ENCODE data around the gene BTBD6.

Gene BTBD6

DNA sequence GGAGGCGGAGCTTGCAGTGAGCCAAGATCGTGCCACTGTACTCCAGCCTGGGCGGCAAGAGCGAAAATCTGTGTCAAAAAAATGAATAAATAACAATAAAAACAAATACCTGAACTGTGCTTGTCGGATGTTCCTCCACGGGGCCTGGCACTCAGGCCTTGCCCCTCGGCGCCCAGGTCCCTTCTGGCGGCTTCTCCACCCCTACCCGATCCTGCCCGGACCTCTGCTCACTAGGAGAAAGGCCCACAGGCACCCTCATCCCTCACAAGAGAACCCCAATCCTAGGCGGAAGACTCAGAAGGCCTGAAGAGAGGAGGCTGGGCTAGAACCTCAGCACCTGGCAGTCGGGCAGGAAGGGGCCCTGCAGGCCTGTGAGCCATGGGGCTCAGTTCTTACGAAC lies 21.0 kb upstream of the BTBD6 start:
- in situ Hi-C loops (cut with HindIII; ENCODE audit: low sequenced_read_pairs): no loop called here
- TF ChIP-seq, protein P1, sequence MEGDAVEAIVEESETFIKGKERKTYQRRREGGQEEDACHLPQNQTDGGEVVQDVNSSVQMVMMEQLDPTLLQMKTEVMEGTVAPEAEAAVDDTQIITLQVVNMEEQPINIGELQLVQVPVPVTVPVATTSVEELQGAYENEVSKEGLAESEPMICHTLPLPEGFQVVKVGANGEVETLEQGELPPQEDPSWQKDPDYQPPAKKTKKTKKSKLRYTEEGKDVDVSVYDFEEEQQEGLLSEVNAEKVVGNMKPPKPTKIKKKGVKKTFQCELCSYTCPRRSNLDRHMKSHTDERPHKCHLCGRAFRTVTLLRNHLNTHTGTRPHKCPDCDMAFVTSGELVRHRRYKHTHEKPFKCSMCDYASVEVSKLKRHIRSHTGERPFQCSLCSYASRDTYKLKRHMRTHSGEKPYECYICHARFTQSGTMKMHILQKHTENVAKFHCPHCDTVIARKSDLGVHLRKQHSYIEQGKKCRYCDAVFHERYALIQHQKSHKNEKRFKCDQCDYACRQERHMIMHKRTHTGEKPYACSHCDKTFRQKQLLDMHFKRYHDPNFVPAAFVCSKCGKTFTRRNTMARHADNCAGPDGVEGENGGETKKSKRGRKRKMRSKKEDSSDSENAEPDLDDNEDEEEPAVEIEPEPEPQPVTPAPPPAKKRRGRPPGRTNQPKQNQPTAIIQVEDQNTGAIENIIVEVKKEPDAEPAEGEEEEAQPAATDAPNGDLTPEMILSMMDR (IDR thresholded peaks at IDR 0.05; ENCODE audit: low read depth, low read length, missing control alignments): no peak
- DNase-seq (ENCODE audit: low read depth): no peak
- H3K4me3 ChIP-seq (ENCODE audit: low read depth, low read length): no peak overlapping the region

DNA sequence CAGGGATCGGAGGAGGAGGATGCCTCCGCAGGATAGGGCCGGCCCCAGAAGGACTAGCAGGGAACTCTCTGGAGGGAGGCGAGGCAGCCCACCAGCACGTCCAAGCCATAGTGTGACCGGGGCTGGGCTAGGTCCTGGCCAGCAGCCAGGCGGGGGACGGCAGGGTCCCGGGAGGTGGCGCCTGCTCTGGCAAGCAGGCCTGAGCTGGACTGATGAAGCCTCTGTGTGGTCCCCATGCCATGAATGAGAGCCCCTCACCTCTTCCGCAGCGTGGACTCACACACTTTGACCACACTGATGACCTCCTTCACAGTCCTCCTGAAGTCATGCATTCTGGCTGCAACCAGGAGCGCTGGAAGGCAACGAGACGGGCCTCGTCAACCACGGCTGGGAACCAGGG lies 19.8 kb upstream of the BTBD6 start:
- TF ChIP-seq, protein P1 (IDR thresholded peaks at IDR 0.05; ENCODE audit: low read depth, low read length, missing control alignments): no peak
- H3K4me3 ChIP-seq (ENCODE audit: low read depth, low read length): no peak overlapping the region
- in situ Hi-C loops (cut with HindIII; ENCODE audit: low sequenced_read_pairs): no loop called here
- no peak for DNase-seq (ENCODE audit: low read depth)

DNA sequence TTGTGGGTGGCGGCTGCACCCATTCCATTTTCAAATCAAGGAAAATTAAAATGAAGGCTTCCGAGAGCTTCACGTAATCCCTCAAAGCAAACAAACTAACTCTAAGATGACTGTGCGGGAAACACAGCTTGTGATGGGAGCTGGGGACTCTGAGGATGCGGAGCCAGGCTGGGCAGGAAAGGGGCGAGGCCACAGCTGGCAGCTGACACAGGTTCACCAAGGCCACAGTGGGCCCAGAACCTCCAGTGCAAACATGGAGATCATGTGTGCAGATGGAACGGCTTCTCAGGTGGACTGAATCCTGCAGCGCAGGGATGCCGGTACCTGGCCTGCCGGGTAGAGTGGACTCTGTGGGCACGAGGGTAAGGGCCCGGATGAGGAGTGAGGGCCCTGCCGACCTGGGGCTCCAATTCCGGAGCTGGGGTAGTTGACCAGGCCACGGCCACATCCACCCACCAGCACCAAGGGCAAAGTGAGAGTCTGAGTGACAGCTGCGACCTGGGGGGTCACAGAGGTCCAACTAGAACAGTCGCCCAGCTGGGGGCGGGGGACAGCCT lies 19.2 kb upstream of the BTBD6 start:
- DNase-seq (ENCODE audit: low read depth): no peak
- TF ChIP-seq, protein P1 (IDR thresholded peaks at IDR 0.05; ENCODE audit: low read depth, low read length, missing control alignments): no peak
- in situ Hi-C loops (cut with HindIII; ENCODE audit: low sequenced_read_pairs): no loop called here
- no peak overlapping the region for H3K4me3 ChIP-seq (ENCODE audit: low read depth, low read length)

DNA sequence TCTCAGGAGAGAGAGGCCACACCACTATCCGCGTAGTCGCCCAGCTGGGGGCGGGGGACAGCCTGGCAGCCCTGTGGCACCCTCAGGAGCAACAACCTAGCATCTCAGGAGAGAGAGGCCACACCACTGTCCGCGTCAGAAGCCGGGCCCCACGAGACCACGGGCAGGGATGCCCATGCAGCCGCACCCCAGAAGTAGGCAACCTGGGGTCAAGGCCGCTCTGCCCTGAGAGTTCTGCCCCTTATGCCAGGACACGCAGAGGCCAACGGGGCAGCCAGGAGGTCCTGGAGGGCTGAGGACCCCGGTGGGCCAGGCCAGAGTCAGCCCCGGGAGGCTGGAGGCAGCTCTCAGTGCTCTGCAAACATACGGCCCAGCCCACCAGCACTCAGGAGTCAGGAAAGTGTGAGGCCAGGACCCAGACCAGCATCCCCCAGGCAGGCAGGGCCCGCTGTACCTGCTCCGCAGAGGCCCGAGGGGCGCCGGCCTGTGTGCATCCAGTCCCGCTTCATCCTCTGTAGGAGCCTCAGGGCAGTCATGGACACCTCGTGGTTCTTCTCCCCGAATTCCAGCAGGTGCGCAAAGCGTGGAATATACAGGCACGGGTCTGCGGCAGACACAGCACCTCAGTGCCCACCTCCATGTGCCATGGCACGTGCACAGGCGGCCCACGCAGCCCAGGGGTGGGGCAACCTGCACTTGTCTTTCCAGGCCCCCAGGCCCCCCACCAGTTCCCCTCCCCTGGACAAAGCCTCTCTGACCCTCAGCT lies 7.3 kb upstream of the BTBD6 start:
- TF ChIP-seq, protein P1 (IDR thresholded peaks at IDR 0.05; ENCODE audit: low read depth, low read length, missing control alignments): no peak
- H3K4me3 ChIP-seq (ENCODE audit: low read depth, low read length): no peak overlapping the region
- in situ Hi-C loops (cut with HindIII; ENCODE audit: low sequenced_read_pairs): no loop called here
- DNase-seq (ENCODE audit: low read depth): no peak

DNA sequence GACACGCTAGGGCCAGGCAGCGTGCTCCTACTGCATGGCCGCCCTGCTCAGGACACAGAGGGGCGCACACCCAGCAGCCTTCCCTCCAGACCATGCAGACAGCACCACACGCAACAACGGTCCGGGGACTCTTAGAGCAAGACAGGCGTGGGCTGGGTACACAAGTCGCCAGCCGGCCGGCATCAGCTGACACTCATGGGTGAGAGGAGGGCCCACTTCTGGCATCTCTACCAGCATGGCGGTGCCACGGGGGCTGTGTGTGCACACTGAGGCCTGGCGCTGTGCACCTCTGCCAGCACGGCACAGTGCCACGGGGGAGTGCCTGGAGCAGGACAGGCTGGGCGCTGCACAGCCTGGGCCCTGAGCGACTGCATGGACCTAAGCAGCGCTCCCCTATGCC lies 6.7 kb upstream of the BTBD6 start:
- TF ChIP-seq, protein P1 (IDR thresholded peaks at IDR 0.05; ENCODE audit: low read depth, low read length, missing control alignments): no peak

DNA sequence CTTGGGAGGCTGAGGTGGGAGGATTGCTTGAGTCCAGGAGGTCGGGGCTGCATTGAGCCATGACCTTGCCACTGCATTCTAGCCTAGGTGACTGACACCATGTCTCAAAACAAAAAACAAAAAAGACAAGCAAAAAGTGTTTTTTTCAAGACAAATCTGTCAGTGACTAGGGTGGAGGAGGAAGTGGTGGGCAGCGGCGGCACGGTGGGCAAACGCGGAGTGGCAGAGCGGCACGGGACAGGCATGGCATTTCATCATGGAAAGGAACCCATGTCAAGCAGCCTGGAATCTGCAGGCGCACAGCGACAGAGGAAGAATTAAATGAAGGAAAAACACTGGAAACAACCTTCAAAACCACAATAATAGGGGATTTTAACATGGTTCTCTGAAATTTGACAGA lies 4.0 kb upstream of the BTBD6 start:
- in situ Hi-C loops (cut with HindIII; ENCODE audit: low sequenced_read_pairs): no loop called here
- TF ChIP-seq, protein P1 (IDR thresholded peaks at IDR 0.05; ENCODE audit: low read depth, low read length, missing control alignments): no peak
- H3K4me3 ChIP-seq (ENCODE audit: low read depth, low read length): no peak overlapping the region
- no peak for DNase-seq (ENCODE audit: low read depth)

More for the DNA sequence above, 6.7 kb upstream of the BTBD6 start:
- in situ Hi-C loops (cut with HindIII; ENCODE audit: low sequenced_read_pairs): no loop called here
- no peak overlapping the region for H3K4me3 ChIP-seq (ENCODE audit: low read depth, low read length)
- no peak for DNase-seq (ENCODE audit: low read depth)
